HepG2 (cell line): Measurements from ENCODE around the gene MED9. TPM values are rescaled to one million over a fixed set of nuclear protein-coding genes. Genes with fewer than 3 reads are reported as not detected.
A peak's percentile ranks its signal among the peaks of the same experiment; 100 is the strongest.

ENCODE experiments used
- ATAC-seq: fragments of 200-7000 bp; cut with Tn5 transposase; 3 replicates; pipeline ENCODE4 v1.9.1; 2020; ENCODE audit warnings: mild to moderate bottlenecking, moderate library complexity
- BruUV-seq: library from RNA; stranded (reverse); fragments of 400-500 nt; replicated peaks from 2 replicates; lab custom pipeline; 2021; lab: Mats Ljungman, UMichigan
- CTCF ChIA-PET: fragments of 300-600 bp; formaldehyde crosslinking; extraction: SDS; loops from one replicate; lab custom pipeline; 2021; ENCODE audit warnings: low total read pairs, inconsistent platforms, low intra/inter-chr PET ratio; lab: Yijun Ruan, JAX
- POLR2A ChIA-PET: fragments of 350-600 bp; sonication (Branson Sonifier 250); formaldehyde crosslinking; loops from one replicate; lab custom pipeline; 2020; ENCODE audit warnings: antibody characterized with exemption, inconsistent platforms; lab: Yijun Ruan, JAX
- DNase-seq: peaks from one replicate; pipeline ENCODE4 v3.0.0-alpha.2; 2015; ENCODE audit warnings: low spot score
- FAIRE-seq: peaks from 3 replicates; lab custom pipeline; 2011; peaks lifted over from hg19 to GRCh38; lab: Jason Lieb, UNC
- H2AFZ ChIP-seq: one replicate; pipeline ENCODE4 v1.6.1; 2011; ENCODE audit warnings: low read length, inconsistent platforms
- H3K27ac ChIP-seq: fragments of 300-600 bp; 3 replicates; pipeline ENCODE4 v1.8.0; 2011; ENCODE audit warnings: mixed run types, mild to moderate bottlenecking, mixed read lengths, low read length, inconsistent platforms; ENCODE audit not compliant: insufficient read depth; ENCODE audit errors: extremely low read length
- H3K27me3 ChIP-seq, 2 experiments: fragments of 200-600 bp in 1 of 2; 2 replicates in 1 of 2; 3 replicates in 1 of 2; pipeline versions ENCODE4 v1.6.0 to v1.8.0; 2011; ENCODE audit warnings: low read length in 2 of 2, mild to moderate bottlenecking in 2 of 2, moderate library complexity in 2 of 2, inconsistent platforms in 1 of 2; ENCODE audit not compliant: insufficient read depth in 2 of 2, control insufficient read depth in 1 of 2
- H3K36me3 ChIP-seq, 2 experiments: fragments of 200-600 bp in 1 of 2; replicated peaks in 1 of 2; 2 replicates in 1 of 2; 3 replicates in 1 of 2; pipeline versions ENCODE4 v1.5.1 to v1.8.0; 2011; ENCODE audit warnings: low read length in 2 of 2, inconsistent platforms in 1 of 2; ENCODE audit not compliant: insufficient read depth in 2 of 2, control insufficient read depth in 1 of 2
- H3K4me1 ChIP-seq: 2 replicates; pipeline ENCODE4 v1.5.1; 2012; ENCODE audit warnings: low read length, inconsistent platforms; ENCODE audit not compliant: insufficient read depth
- H3K4me2 ChIP-seq: 2 replicates; pipeline ENCODE4 v1.6.0; 2011; ENCODE audit warnings: low read depth, low read length, inconsistent platforms
- H3K4me3 ChIP-seq, 3 experiments: fragments of 200-600 bp in 1 of 3; sonication (generic), shearing (Covaris generic) in 1 of 3; replicated peaks in 1 of 3; 2 replicates each; pipeline ENCODE4 v1.5.1; 2011 to 2016; ENCODE audit warnings: low read length in 3 of 3, inconsistent platforms in 2 of 3, low read depth in 2 of 3, mild to moderate bottlenecking in 2 of 3, control low read depth in 1 of 3, mixed read lengths in 1 of 3; ENCODE audit not compliant: insufficient read depth in 1 of 3
- H3K79me2 ChIP-seq: one replicate; pipeline ENCODE4 v1.6.1; 2011; ENCODE audit warnings: low read length, inconsistent platforms; ENCODE audit not compliant: insufficient read depth
- H3K9ac ChIP-seq: 2 replicates; pipeline ENCODE4 v1.6.0; 2011; ENCODE audit warnings: mild to moderate bottlenecking, low read depth, low read length, inconsistent platforms; ENCODE audit not compliant: insufficient read depth
- H3K9me3 ChIP-seq: 2 replicates; pipeline ENCODE4 v1.5.1; 2012; ENCODE audit warnings: mild to moderate bottlenecking, low read length
- H4K20me1 ChIP-seq: 2 replicates; pipeline ENCODE4 v1.6.0; 2011; ENCODE audit warnings: inconsistent platforms, mild to moderate bottlenecking, low read length, moderate library complexity; ENCODE audit not compliant: insufficient read depth
- ESRRA ChIP-seq: sonication (generic); formaldehyde crosslinking; IDR thresholded peaks from 2 replicates; pipeline ENCODE4 v1.5.1; 2020; ENCODE audit warnings: mild to moderate bottlenecking, low read depth, missing genetic modification reagents
- MAFK ChIP-seq, 2 experiments: IDR thresholded peaks in 1 of 2; conservative IDR thresholded peaks in 1 of 2; 2 replicates each; pipeline ENCODE4 v1.6.1; 2011; ENCODE audit warnings: improper control_type of control experiment in 2 of 2, low read length in 2 of 2
- ZFP90 ChIP-seq: sonication (generic); formaldehyde crosslinking; IDR thresholded peaks from 2 replicates; pipeline ENCODE4 v1.8.0; 2022; ENCODE audit warnings: missing genetic modification reagents, mild to moderate bottlenecking, inconsistent platforms, borderline replicate concordance
- ZNF251 ChIP-seq: sonication (generic); formaldehyde crosslinking; IDR thresholded peaks from 2 replicates; pipeline ENCODE4 v1.9.0; 2021; ENCODE audit warnings: mild to moderate bottlenecking, missing genetic modification reagents
- ZNF430 ChIP-seq: sonication (generic); formaldehyde crosslinking; IDR thresholded peaks from 2 replicates; pipeline ENCODE4 v1.9.0; 2021; ENCODE audit warnings: mild to moderate bottlenecking, missing genetic modification reagents
- WGBS: methylation state at CpG from one replicate; pipeline ENCODE4 v1.1.6; 2017; ENCODE audit warnings: low lambda C conversion rate; 5-methylcytosine and 5-hydroxymethylcytosine counted together
- in situ Hi-C: cut with HindIII; loops from 2 replicates; pipeline ENCODE4 v1.10.0; 2017; ENCODE audit warnings: low pct_unique_long_range_greater_than_20kb; ENCODE audit not compliant: extremely low pct_ligation_motif_present
- intact Hi-C: fragments of 100-400 bp; cut with micrococcal nuclease; formaldehyde crosslinking; loops from one replicate; pipeline ENCODE4 v1.10.0; 2022; ENCODE audit not compliant: unreplicated experiment
- polyA plus RNA-seq, 8 experiments: library from polyadenylated mRNA; depleted of rRNA in 3 of 8; stranded (reverse) in 7 of 8; unstranded in 1 of 8; fragments of >200 nt; fragmentation: Illumina TruSeq in 4 of 8; extraction: Trizol in 4 of 8; gene quantifications; 2 replicates each; pipeline versions ENCODE4 v1.2.1 to v1.2.3, GENCODE V29; 2011 to 2016; ENCODE audit warnings: low read depth in 4 of 8, missing spikeins in 1 of 8, mixed read lengths in 1 of 8; ENCODE audit not compliant: insufficient read depth in 1 of 8
- total RNA-seq, 5 experiments: library from RNA; depleted of rRNA; stranded (reverse); fragments of >200 nt; fragmentation: Illumina TruSeq; extraction: Trizol; gene quantifications; 2 replicates each; pipeline ENCODE4 v1.2.3, GENCODE V29; 2016; ENCODE audit warnings: low read depth in 1 of 5
- TF ChIP-seq, protein P1 (sequence below): IDR thresholded peaks from 2 replicates; pipeline ENCODE4 v1.4.0; 2020; ENCODE audit warnings: mild to moderate bottlenecking, missing genetic modification reagents
- TF ChIP-seq, protein P2 (sequence below): sonication (generic); formaldehyde crosslinking; IDR thresholded peaks from 2 replicates; pipeline ENCODE4 v1.4.0; 2020; ENCODE audit warnings: missing genetic modification reagents
- TF ChIP-seq, protein P3 (sequence below): sonication (generic); formaldehyde crosslinking; IDR thresholded peaks from 2 replicates; pipeline ENCODE4 v1.4.0; 2020; ENCODE audit warnings: mild to moderate bottlenecking, missing genetic modification reagents

MED9 gene
- total and polyA plus RNA-seq, 2 of the 13 experiments (the other 11 are each of a cell fraction or from before 2014, with no cell fraction given): 11.9 to 15.1 TPM

DNA sequence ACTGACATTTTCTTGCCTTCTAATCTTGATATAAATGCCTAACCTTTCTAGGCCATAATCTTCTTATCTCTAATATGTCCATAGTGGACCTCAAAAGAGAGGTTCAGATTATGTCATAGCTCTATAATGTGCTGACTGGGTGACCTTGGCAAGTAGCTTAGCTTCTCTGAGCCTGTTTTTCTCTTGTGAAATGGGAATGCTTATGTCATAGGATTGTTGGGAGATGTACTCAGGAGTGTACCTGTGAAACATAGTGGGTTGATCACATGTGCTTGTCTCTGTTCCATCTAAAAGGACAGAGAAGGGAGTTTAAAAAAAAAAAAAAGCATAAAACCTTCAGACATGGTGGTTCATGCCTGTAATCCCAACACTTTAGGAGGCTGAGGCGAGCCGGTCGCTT, 2.4 kb downstream of the MED9 start:
- H3K79me2 ChIP-seq: peaks cover 62% of the 10 kb centered on the region
- WGBS: 100% methylated on average over 3 of the region's 3 CpGs
- intact Hi-C loops (no loop called here), in situ Hi-C loops (no loop called here)
- FAIRE-seq (no peak), DNase-seq (peak; percentile 58), ATAC-seq (no peak)
- H3K4me1 ChIP-seq: peaks cover 49% of the 10 kb centered on the region
- H3K27me3 ChIP-seq: peaks cover 1 to 14% of the 10 kb centered on the region in 2 experiments; a peak in 3 of 5 replicates
- peak overlapping the region; percentile 39 for H3K4me2 ChIP-seq
- H4K20me1 ChIP-seq: no peaks in the 10 kb centered on the region
- ChIA-PET POLR2A (interaction anchor here (0.6 to 1.0 kb wide), 3 partner anchors 17 to 36 kb away, joined by 3 to 7 read pairs (median 3); partner anchors contain the start of gene RASD1), CTCF (no interaction called here)
- H3K4me3 ChIP-seq: peak overlapping the region in 1 of 3 experiments; percentile 6; a peak in 1 of 6 replicates
- H2AFZ ChIP-seq: no peak overlapping the region
- H3K9ac ChIP-seq: 0 out of 2 replicates have a peak overlapping the region, but pooled peaks have one; percentile 8
- H3K9me3 ChIP-seq: no peaks in the 10 kb centered on the region
- H3K27ac ChIP-seq: no peak overlapping the region
- H3K36me3 ChIP-seq: peaks cover 9 to 29% of the 10 kb centered on the region in 2 experiments; a peak in 4 of 5 replicates
- BruUV-seq: no TSS peak
- TF ChIP-seq MAFK (conservative IDR thresholded peaks at IDR 0.05 in 1 of 2, IDR thresholded peaks at IDR 0.05 in 1 of 2; ENCODE audit: low read length in 2 of 2) (peak; percentile 26 to 50; a peak in 2 of 4 replicates), ZNF251 (CRISPR knock-in tag) (no peak), ZNF430 (no peak), ZFP90 (no peak), ESRRA (CRISPR knock-in tag) (no peak)
- TF ChIP-seq, protein P1, sequence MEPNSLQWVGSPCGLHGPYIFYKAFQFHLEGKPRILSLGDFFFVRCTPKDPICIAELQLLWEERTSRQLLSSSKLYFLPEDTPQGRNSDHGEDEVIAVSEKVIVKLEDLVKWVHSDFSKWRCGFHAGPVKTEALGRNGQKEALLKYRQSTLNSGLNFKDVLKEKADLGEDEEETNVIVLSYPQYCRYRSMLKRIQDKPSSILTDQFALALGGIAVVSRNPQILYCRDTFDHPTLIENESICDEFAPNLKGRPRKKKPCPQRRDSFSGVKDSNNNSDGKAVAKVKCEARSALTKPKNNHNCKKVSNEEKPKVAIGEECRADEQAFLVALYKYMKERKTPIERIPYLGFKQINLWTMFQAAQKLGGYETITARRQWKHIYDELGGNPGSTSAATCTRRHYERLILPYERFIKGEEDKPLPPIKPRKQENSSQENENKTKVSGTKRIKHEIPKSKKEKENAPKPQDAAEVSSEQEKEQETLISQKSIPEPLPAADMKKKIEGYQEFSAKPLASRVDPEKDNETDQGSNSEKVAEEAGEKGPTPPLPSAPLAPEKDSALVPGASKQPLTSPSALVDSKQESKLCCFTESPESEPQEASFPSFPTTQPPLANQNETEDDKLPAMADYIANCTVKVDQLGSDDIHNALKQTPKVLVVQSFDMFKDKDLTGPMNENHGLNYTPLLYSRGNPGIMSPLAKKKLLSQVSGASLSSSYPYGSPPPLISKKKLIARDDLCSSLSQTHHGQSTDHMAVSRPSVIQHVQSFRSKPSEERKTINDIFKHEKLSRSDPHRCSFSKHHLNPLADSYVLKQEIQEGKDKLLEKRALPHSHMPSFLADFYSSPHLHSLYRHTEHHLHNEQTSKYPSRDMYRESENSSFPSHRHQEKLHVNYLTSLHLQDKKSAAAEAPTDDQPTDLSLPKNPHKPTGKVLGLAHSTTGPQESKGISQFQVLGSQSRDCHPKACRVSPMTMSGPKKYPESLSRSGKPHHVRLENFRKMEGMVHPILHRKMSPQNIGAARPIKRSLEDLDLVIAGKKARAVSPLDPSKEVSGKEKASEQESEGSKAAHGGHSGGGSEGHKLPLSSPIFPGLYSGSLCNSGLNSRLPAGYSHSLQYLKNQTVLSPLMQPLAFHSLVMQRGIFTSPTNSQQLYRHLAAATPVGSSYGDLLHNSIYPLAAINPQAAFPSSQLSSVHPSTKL (CRISPR knock-in tag): peak; percentile 23; the same call in 1 of the 2 replicates
- TF ChIP-seq, protein P2, sequence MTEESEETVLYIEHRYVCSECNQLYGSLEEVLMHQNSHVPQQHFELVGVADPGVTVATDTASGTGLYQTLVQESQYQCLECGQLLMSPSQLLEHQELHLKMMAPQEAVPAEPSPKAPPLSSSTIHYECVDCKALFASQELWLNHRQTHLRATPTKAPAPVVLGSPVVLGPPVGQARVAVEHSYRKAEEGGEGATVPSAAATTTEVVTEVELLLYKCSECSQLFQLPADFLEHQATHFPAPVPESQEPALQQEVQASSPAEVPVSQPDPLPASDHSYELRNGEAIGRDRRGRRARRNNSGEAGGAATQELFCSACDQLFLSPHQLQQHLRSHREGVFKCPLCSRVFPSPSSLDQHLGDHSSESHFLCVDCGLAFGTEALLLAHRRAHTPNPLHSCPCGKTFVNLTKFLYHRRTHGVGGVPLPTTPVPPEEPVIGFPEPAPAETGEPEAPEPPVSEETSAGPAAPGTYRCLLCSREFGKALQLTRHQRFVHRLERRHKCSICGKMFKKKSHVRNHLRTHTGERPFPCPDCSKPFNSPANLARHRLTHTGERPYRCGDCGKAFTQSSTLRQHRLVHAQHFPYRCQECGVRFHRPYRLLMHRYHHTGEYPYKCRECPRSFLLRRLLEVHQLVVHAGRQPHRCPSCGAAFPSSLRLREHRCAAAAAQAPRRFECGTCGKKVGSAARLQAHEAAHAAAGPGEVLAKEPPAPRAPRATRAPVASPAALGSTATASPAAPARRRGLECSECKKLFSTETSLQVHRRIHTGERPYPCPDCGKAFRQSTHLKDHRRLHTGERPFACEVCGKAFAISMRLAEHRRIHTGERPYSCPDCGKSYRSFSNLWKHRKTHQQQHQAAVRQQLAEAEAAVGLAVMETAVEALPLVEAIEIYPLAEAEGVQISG (CRISPR knock-in tag): no peak
- TF ChIP-seq, protein P3, sequence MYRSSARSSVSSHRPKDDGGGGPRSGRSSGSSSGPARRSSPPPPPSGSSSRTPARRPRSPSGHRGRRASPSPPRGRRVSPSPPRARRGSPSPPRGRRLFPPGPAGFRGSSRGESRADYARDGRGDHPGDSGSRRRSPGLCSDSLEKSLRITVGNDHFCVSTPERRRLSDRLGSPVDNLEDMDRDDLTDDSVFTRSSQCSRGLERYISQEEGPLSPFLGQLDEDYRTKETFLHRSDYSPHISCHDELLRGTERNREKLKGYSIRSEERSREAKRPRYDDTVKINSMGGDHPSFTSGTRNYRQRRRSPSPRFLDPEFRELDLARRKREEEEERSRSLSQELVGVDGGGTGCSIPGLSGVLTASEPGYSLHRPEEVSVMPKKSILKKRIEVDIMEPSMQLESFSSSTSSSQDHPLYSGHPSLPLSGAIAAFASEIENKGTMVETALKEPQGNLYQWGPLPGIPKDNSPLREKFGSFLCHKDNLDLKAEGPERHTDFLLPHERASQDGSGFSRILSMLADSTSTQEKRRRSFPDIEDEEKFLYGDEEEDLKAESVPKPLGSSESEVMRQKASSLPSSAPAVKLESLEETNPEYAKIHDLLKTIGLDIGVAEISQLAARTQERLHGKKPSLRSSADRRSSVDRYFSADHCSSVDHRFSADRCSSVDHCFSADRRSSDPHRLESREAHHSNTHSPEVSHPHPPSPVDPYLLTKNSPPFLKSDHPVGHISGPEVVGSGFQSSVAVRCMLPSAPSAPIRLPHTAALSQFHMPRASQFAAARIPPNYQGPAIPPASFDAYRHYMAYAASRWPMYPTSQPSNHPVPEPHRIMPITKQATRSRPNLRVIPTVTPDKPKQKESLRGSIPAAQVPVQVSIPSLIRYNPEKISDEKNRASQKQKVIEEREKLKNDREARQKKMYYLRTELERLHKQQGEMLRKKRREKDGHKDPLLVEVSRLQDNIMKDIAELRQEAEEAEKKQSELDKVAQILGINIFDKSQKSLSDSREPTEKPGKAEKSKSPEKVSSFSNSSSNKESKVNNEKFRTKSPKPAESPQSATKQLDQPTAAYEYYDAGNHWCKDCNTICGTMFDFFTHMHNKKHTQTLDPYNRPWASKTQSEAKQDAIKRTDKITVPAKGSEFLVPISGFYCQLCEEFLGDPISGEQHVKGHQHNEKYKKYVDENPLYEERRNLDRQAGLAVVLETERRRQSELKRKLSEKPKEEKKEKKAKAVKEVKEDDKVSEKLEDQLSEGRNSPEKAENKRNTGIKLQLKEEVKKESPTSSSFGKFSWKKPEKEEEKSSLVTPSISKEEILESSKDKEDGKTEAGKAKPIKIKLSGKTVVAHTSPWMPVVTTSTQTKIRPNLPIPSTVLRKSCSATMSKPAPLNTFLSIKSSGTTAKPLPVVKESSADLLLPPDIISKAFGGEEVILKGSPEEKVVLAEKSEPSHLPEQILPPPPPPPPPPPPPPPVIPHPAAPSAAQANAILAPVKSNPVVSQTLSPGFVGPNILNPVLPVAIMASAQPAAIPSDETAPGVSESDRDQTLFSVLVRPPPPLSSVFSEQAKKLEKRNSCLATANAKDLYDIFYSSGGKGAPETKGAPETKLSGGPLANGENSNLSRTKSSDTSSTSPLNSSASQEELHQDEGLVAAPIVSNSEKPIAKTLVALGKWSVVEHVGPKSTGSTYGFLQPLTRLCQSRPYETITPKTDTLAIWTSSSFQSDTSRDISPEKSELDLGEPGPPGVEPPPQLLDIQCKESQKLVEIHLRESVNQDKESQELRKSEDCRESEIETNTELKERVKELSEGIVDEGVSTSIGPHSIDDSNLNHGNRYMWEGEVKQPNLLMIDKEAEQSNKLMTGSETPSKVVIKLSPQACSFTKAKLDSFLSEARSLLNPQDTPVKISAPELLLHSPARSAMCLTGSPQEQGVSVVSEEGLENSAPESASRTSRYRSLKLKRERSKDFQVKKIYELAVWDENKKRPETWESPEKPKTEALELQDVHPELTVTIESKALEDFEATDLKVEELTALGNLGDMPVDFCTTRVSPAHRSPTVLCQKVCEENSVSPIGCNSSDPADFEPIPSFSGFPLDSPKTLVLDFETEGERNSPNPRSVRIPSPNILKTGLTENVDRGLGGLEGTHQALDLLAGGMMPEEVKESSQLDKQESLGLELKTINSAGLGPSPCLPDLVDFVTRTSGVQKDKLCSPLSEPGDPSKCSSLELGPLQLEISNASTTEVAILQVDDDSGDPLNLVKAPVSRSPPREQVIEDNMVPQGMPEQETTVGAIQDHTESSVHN (CRISPR knock-in tag): no peak
